DMS79 treated with DMSO at 0.1 percent for 48 hours (cell line): ENCODE results near the gene MMP28.

Source experiments
- DNase-seq: peaks from one replicate; lab custom pipeline; 2025; lab: John Stamatoyannopoulos, UW

MMP28 gene

DNA sequence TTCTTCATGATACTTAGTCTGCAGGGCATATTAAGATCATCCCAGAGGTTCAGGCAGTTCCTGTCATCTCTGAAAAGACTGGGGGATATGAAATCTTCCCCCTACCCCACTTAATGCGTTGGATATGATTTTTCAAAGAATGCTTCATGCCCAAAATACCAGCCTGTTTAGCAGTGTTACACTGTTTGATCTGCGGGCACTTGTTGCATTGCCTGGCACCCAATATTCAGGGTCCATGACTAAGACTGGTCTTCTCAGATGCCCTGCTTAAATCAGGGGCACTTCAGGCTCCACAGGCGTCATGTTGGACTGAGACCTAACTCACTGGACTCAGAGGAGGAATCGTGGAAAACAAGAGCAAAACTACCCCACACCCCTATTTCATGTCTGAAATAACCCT lies 70.4 kb downstream of the MMP28 start:
- no peak for DNase-seq

- no peak for DNase-seq
These were observed 71.7 kb downstream of the MMP28 start for GRCh38 chr17:35723735-35724134.

DNA sequence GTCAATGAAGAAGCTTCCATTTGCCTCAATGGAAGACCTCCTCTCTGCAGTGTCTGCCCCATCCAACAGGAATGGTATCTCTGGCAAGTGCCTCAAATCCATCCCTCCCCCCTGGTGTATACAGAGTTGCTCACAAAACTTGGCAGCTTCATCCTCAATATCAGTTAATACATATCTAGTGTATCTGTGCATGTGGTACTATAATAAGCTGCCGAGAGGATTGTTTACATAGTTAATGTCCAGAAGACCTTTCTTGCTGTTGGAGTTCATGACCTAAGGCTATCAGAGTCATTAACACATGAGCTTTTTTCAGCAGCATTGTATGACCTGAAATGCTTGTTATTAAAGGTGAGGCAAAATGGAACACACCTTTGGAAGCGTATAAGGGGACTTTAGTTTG lies 78.0 kb downstream of the MMP28 start:
- DNase-seq = no peak

GRCh38 chr17:35716897-35717465 lies 78.5 kb downstream of the MMP28 start:
- no peak for DNase-seq

- no peak for DNase-seq
These were observed 79.3 kb downstream of the MMP28 start for GRCh38 chr17:35716173-35716572.
